ENCODE data around the gene ZBTB32. TPM values are rescaled to one million over a fixed set of nuclear protein-coding genes. Genes with fewer than 3 reads are reported as not detected.

The ZBTB32 gene
- total RNA-seq, 1 experiment from 2014 or later, result not detected

- no peaks in the 10 kb centered on the region for H3K4me1 ChIP-seq (ENCODE audit: insufficient read depth, low read length)
- no TSS peak for BruUV-seq (replicated peaks)
- ATAC-seq (no peak), DNase-seq (no peak)
- no peak overlapping the region for H3K4me2 ChIP-seq (ENCODE audit: low read length)
- TF ChIP-seq EZH2phosphoT487 (IDR thresholded peaks at IDR 0.05; ENCODE audit: borderline replicate concordance, low read length), result no peak
- TF ChIP-seq CTCF (conservative IDR thresholded peaks at IDR 0.05; ENCODE audit: low read depth, low read length), result no peak
- TF ChIP-seq EZH2 (IDR thresholded peaks at IDR 0.05; ENCODE audit: low read length, unreplicated experiment), result no peak
- H4K20me1 ChIP-seq (ENCODE audit: low read length), result no peaks in the 10 kb centered on the region
- no peaks in the 10 kb centered on the region; the same call in 1 of the 2 replicates for H3K36me3 ChIP-seq (ENCODE audit: low read depth, low read length)
- CTCF ChIA-PET, result no interaction called here
- H3K79me2 ChIP-seq (ENCODE audit: low read length), result no peaks in the 10 kb centered on the region
- H2AFZ ChIP-seq (ENCODE audit: low read length), result no peak overlapping the region
- H3K4me3 ChIP-seq (ENCODE audit: low read length), result no peak overlapping the region
- H3K27ac ChIP-seq (ENCODE audit: low read length), result no peak overlapping the region
- POLR2A ChIA-PET (ENCODE audit: unreplicated experiment), result no interaction called here
- H3K27me3 ChIP-seq (ENCODE audit: low read length), result no peaks in the 10 kb centered on the region
- no peak overlapping the region for H3K9ac ChIP-seq (ENCODE audit: low read length)
- H3K9me2 ChIP-seq (replicated peaks; ENCODE audit: low read length), result no peaks in the 10 kb centered on the region
- H3F3A ChIP-seq (ENCODE audit: low read length, unreplicated experiment), result no peaks in the 10 kb centered on the region
- intact Hi-C loops (cut with micrococcal nuclease), result loop anchor here (10.0 kb wide), 1 partner anchor 129 kb away; no protein-coding TSS in a partner anchor
- H3K9me3 ChIP-seq (ENCODE audit: low read length), result no peaks in the 10 kb centered on the region
These were observed 8.4 kb upstream of the ZBTB32 start for GRCh38 chr19:35695895-35696422.

- BruUV-seq (replicated peaks), result no TSS peak
- ChIA-PET POLR2A (ENCODE audit: unreplicated experiment) (no interaction called here), CTCF (no interaction called here)
- no peaks in the 10 kb centered on the region for H3K9me2 ChIP-seq (replicated peaks; ENCODE audit: low read length)
- no peak overlapping the region for H3K27ac ChIP-seq (ENCODE audit: low read length)
- H2AFZ ChIP-seq (ENCODE audit: low read length), result no peak overlapping the region
- no peak overlapping the region for H3K4me3 ChIP-seq (ENCODE audit: low read length)
- no peaks in the 10 kb centered on the region for H4K20me1 ChIP-seq (ENCODE audit: low read length)
- ATAC-seq, result no peak
- no peak for DNase-seq
- intact Hi-C loops (cut with micrococcal nuclease), result loop anchor here (10.0 kb wide), 1 partner anchor 128 kb away; no protein-coding TSS in a partner anchor
- TF ChIP-seq EZH2 (IDR thresholded peaks at IDR 0.05; ENCODE audit: low read length, unreplicated experiment) (no peak), CTCF (conservative IDR thresholded peaks at IDR 0.05; ENCODE audit: low read depth, low read length) (no peak), EZH2phosphoT487 (IDR thresholded peaks at IDR 0.05; ENCODE audit: borderline replicate concordance, low read length) (no peak)
- no peaks in the 10 kb centered on the region for H3K79me2 ChIP-seq (ENCODE audit: low read length)
- H3K27me3 ChIP-seq (ENCODE audit: low read length), result no peaks in the 10 kb centered on the region
- no peaks in the 10 kb centered on the region for H3K9me3 ChIP-seq (ENCODE audit: low read length)
- H3K4me1 ChIP-seq (ENCODE audit: insufficient read depth, low read length), result no peaks in the 10 kb centered on the region
- no peaks in the 10 kb centered on the region for H3F3A ChIP-seq (ENCODE audit: low read length, unreplicated experiment)
- no peak overlapping the region for H3K9ac ChIP-seq (ENCODE audit: low read length)
- no peaks in the 10 kb centered on the region; the same call in 1 of the 2 replicates for H3K36me3 ChIP-seq (ENCODE audit: low read depth, low read length)
- H3K4me2 ChIP-seq (ENCODE audit: low read length), result no peak overlapping the region
These were observed 7.5 kb upstream of the ZBTB32 start for GRCh38 chr19:35696835-35697234.

- no peak overlapping the region for H3K27ac ChIP-seq (ENCODE audit: low read length)
- H3K27me3 ChIP-seq (ENCODE audit: low read length), result no peaks in the 10 kb centered on the region
- no peaks in the 10 kb centered on the region for H3K79me2 ChIP-seq (ENCODE audit: low read length)
- peak overlapping the region; percentile 84 for H3K4me3 ChIP-seq (ENCODE audit: low read length)
- no TSS peak for BruUV-seq (replicated peaks)
- DNase-seq, result peak; percentile 96
- peak; percentile 100 for ATAC-seq
- POLR2A ChIA-PET (ENCODE audit: unreplicated experiment), result no interaction called here
- TF ChIP-seq EZH2 (IDR thresholded peaks at IDR 0.05; ENCODE audit: low read length, unreplicated experiment), result no peak
- H3K4me2 ChIP-seq (ENCODE audit: low read length), result peak overlapping the region; percentile 97
- no peaks in the 10 kb centered on the region for H3K9me2 ChIP-seq (replicated peaks; ENCODE audit: low read length)
- H3K36me3 ChIP-seq (ENCODE audit: low read depth, low read length), result no peaks in the 10 kb centered on the region
- intact Hi-C loops (cut with micrococcal nuclease), result loop anchor here (2.0 kb wide), 1 partner anchor 14 kb away; no protein-coding TSS in a partner anchor
- CTCF ChIA-PET, result interaction anchor here (0.6 kb wide), 2 partner anchors 57 to 114 kb away, joined by 3 read pairs; no protein-coding TSS in a partner anchor
- H2AFZ ChIP-seq (ENCODE audit: low read length), result peak overlapping the region; percentile 99
- H4K20me1 ChIP-seq (ENCODE audit: low read length), result no peaks in the 10 kb centered on the region
- H3F3A ChIP-seq (ENCODE audit: low read length, unreplicated experiment), result no peaks in the 10 kb centered on the region
- H3K4me1 ChIP-seq (ENCODE audit: insufficient read depth, low read length), result no peaks in the 10 kb centered on the region
- H3K9ac ChIP-seq (ENCODE audit: low read length), result no peak overlapping the region
- H3K9me3 ChIP-seq (ENCODE audit: low read length), result no peaks in the 10 kb centered on the region
These were observed 1.9 kb upstream of the ZBTB32 start for GRCh38 chr19:35702223-35703012.
